NCI-H1694 (cell line): ENCODE results near the gene COL26A1.
A peak's percentile ranks its signal among the peaks of the same experiment; 100 is the strongest.
"Not testable (repeated sequence)": the region's sequence is repeated elsewhere in the genome, so short reads cannot be mapped to it uniquely, and the experiment has no call there.

ENCODE experiments used
- DNase-seq: peaks from one replicate; lab custom pipeline; 2025; lab: John Stamatoyannopoulos, UW

Gene COL26A1

GRCh38 chr7:101496017-101496416, 133.3 kb downstream of the COL26A1 start:
- no peak for DNase-seq

- DNase-seq, result no peak
Measured at GRCh38 chr7:101501351-101501750, 138.7 kb downstream of the COL26A1 start.

GRCh38 chr7:101502466-101503098, 139.9 kb downstream of the COL26A1 start:
- DNase-seq, result no peak

GRCh38 chr7:101505510-101505909, 142.8 kb downstream of the COL26A1 start:
- not testable (repeated sequence) for DNase-seq

- no peak for DNase-seq
Measured at GRCh38 chr7:101506531-101506930, 143.9 kb downstream of the COL26A1 start.

GRCh38 chr7:101507327-101507726, 144.7 kb downstream of the COL26A1 start:
- DNase-seq, result no peak

- peak; percentile 72 for DNase-seq
Measured at GRCh38 chr7:101507791-101508252, 145.1 kb downstream of the COL26A1 start.

GRCh38 chr7:101510297-101510696, 147.6 kb downstream of the COL26A1 start:
- no peak for DNase-seq

GRCh38 chr7:101511965-101512364, 149.3 kb downstream of the COL26A1 start:
- no peak for DNase-seq

- no peak for DNase-seq
Measured at GRCh38 chr7:101516851-101517250, 154.2 kb downstream of the COL26A1 start.

GRCh38 chr7:101517304-101517703, 154.6 kb downstream of the COL26A1 start:
- DNase-seq, result no peak

GRCh38 chr7:101518336-101518735, 155.7 kb downstream of the COL26A1 start:
- DNase-seq, result no peak

- DNase-seq, result no peak
Measured at GRCh38 chr7:101519324-101520023, 156.8 kb downstream of the COL26A1 start.

- no peak for DNase-seq
Measured at GRCh38 chr7:101521430-101521925, 158.8 kb downstream of the COL26A1 start.

GRCh38 chr7:101522021-101522420, 159.3 kb downstream of the COL26A1 start:
- DNase-seq, result no peak

GRCh38 chr7:101527844-101528667, 165.4 kb downstream of the COL26A1 start:
- no peak for DNase-seq

GRCh38 chr7:101529560-101529959, 166.9 kb downstream of the COL26A1 start:
- no peak for DNase-seq

GRCh38 chr7:101531726-101532357, 169.2 kb downstream of the COL26A1 start:
- no peak for DNase-seq

GRCh38 chr7:101532400-101533102, 169.9 kb downstream of the COL26A1 start:
- DNase-seq, result no peak

GRCh38 chr7:101533103-101533465, 170.4 kb downstream of the COL26A1 start:
- no peak for DNase-seq

GRCh38 chr7:101534015-101534803, 171.5 kb downstream of the COL26A1 start:
- no peak for DNase-seq
